Glutamatergic neuron (in vitro differentiated cells): ENCODE measurements around the gene FBXW4. TPM values are rescaled to one million over a fixed set of nuclear protein-coding genes. Genes with fewer than 3 reads are reported as not detected.

Experiments used
- DNase-seq: peaks from one replicate; pipeline ENCODE4 v3.0.0; 2022
- H3K27ac Mint-ChIP-seq: one replicate; pipeline ENCODE4 v1.8.0; 2020; ENCODE audit warnings: mild to moderate bottlenecking, mixed read lengths, inconsistent platforms; ENCODE audit not compliant: unreplicated experiment
- H3K27me3 Mint-ChIP-seq: one replicate; pipeline ENCODE4 v1.8.0; 2020; ENCODE audit warnings: mild to moderate bottlenecking, moderate library complexity, mixed read lengths, inconsistent platforms; ENCODE audit not compliant: unreplicated experiment
- H3K36me3 Mint-ChIP-seq: one replicate; pipeline ENCODE4 v1.8.0; 2020; ENCODE audit warnings: mild to moderate bottlenecking, mixed read lengths, inconsistent platforms; ENCODE audit not compliant: unreplicated experiment
- H3K4me1 Mint-ChIP-seq: one replicate; pipeline ENCODE4 v1.8.0; 2020; ENCODE audit warnings: mild to moderate bottlenecking, low read depth, mixed read lengths, inconsistent platforms; ENCODE audit not compliant: unreplicated experiment
- H3K4me3 Mint-ChIP-seq: one replicate; pipeline ENCODE4 v1.8.0; 2020; ENCODE audit warnings: mild to moderate bottlenecking, mixed read lengths, inconsistent platforms; ENCODE audit not compliant: unreplicated experiment
- H3K9me3 Mint-ChIP-seq: one replicate; pipeline ENCODE4 v1.8.0; 2020; ENCODE audit warnings: mild to moderate bottlenecking, moderate library complexity, mixed read lengths, inconsistent platforms; ENCODE audit not compliant: unreplicated experiment
- total RNA-seq: library from RNA; stranded (reverse); fragmentation: NEBNext Ultra II Directional; extraction: Animal tissue kit (Norgen Biotek cat#: 25700); gene quantifications from one replicate; pipeline ENCODE4 v1.2.1, GENCODE V29; 2021; ENCODE audit not compliant: unreplicated experiment
- TF ChIP-seq, protein P1 (sequence below): fragments of 200-600 bp; sonication (generic); IDR thresholded peaks from one replicate; pipeline ENCODE4 v1.5.0; 2021; ENCODE audit not compliant: partially characterized antibody, unreplicated experiment

FBXW4 gene
- total RNA-seq, 1 donor from 2014 or later, result 25.8 TPM

DNA sequence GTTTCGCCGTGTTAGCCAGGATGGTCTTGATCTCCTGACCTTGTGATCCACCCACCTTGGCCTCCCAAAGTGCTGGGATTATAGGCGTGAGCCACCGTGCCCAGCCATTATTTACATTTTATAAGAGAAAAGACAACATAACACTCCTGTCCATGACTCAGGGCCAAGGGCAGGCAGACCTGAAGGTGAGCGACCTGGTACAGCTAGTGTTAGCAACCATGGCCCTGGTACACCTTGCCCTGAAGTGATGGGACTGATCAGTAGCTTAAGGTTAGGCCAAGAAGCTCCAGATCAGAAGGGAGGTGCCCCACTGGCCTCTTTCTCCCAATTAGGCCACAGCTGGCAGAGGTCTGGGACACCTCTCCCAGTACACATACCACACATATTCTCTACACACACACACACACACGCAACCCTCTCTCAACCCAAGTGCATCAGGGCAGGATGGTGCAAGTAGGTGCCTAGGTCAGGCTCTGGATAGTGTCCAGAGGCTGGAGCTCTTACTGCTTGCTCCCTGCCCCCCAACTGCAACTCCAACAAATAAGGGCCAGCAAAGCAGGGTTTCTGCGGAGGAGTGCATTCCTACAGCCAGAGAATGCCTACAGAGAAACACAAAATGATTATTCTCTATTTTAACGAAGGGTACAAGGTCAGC lies 63.0 kb downstream of the FBXW4 start:
- Mint-ChIP-seq H3K4me1 (peaks cover 26% of the 10 kb centered on the region), H3K27ac (no peak overlapping the region), H3K9me3 (no peaks in the 10 kb centered on the region), H3K36me3 (no peaks in the 10 kb centered on the region), H3K27me3 (no peaks in the 10 kb centered on the region), H3K4me3 (no peak overlapping the region)
- no peak for DNase-seq
- TF ChIP-seq, protein P1, sequence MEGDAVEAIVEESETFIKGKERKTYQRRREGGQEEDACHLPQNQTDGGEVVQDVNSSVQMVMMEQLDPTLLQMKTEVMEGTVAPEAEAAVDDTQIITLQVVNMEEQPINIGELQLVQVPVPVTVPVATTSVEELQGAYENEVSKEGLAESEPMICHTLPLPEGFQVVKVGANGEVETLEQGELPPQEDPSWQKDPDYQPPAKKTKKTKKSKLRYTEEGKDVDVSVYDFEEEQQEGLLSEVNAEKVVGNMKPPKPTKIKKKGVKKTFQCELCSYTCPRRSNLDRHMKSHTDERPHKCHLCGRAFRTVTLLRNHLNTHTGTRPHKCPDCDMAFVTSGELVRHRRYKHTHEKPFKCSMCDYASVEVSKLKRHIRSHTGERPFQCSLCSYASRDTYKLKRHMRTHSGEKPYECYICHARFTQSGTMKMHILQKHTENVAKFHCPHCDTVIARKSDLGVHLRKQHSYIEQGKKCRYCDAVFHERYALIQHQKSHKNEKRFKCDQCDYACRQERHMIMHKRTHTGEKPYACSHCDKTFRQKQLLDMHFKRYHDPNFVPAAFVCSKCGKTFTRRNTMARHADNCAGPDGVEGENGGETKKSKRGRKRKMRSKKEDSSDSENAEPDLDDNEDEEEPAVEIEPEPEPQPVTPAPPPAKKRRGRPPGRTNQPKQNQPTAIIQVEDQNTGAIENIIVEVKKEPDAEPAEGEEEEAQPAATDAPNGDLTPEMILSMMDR, result no peak

DNA sequence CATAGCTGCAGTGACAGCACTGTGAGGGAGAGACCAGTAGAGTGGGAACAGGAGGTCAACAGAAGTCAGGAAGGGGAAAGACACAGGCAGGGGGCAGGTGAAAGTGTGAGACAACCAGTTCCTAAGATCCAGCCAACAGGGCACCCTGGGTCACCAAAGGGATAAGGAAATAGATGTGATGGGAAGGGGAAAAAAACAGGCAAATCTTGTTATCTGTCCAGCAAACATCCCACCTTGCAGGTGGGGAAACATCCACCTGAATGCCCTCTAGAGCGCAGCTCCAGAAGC lies 64.4 kb downstream of the FBXW4 start:
- Mint-ChIP-seq H3K4me3 (peak overlapping the region; percentile 1), H3K4me1 (peaks cover 28% of the 10 kb centered on the region), H3K9me3 (no peaks in the 10 kb centered on the region), H3K27ac (peak overlapping the region; percentile 70), H3K36me3 (no peaks in the 10 kb centered on the region), H3K27me3 (no peaks in the 10 kb centered on the region)
- no peak for DNase-seq
- TF ChIP-seq, protein P1, result no peak

DNA sequence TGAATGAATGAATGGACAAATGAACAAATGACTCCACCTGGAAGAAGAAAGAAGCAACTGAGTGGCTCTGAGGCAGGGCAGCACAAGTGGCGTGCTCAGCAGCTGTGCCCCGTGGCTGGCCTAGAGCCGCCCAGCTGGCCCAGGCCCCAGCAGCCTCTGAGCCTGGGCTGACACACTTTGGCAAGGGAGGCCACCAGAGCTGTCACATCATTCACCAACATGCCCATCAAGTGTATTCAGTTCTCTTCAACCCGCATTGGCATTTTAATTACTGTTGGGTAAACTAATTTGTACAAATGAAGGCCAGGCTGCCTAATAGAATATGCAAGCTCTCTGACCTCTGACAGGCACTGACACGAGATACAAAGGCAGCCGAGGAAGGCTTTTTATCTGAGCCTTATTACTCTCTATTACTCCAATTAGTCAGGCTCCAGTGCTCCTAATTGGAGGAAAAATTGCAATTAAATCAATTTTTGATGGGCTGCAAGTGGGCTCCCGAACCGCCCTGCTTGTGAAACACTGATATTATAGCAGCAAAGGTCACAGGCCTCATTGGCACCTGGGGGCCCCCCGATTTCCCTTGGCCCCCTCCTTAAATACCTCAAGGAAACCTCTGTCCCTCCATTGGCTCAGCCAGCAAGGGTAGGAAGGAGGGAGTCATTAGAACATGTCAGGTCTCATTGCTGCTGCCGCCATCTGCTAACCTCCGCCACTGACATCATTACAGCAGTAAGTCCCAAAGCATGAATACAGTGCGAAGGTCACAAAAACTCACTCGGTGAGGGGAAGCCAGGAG lies 64.9 kb downstream of the FBXW4 start:
- H3K4me3 Mint-ChIP-seq, result peak overlapping the region; percentile 55
- no peaks in the 10 kb centered on the region for H3K27me3 Mint-ChIP-seq
- H3K36me3 Mint-ChIP-seq, result no peaks in the 10 kb centered on the region
- peak overlapping the region; percentile 70 for H3K27ac Mint-ChIP-seq
- H3K9me3 Mint-ChIP-seq, result no peaks in the 10 kb centered on the region
- TF ChIP-seq, protein P1, result no peak
- DNase-seq, result peak; percentile 47
- peaks cover 29% of the 10 kb centered on the region for H3K4me1 Mint-ChIP-seq

DNA sequence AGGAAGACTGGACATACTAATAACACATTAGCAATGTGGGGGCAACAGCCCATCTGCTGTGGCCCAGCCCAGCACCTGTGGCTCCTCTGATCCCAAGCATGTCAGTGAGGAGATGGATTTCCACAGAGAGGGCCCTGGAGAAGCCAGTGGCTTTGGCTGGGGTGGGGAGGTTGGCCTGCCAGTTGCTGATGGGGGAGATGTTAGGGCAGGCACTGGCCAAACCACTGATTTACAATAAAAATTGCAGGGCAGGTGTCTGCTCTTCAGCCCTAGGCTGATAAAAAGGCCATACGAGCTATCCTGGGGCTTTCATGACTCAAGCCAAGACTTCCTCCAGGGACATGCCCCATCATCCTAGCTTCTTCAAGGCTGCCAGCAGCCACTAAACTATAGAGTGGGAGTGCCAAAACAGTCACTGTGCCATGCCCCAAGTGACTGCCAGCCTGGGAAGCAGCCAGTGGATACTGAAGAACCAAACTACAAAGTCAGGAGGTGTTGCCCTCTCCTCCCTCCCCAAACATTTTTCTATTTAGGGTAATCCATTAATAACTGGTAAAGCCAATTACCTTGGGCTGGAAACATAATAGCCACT lies 69.1 kb downstream of the FBXW4 start:
- TF ChIP-seq, protein P1, result no peak
- Mint-ChIP-seq H3K27me3 (no peaks in the 10 kb centered on the region), H3K36me3 (peaks cover 5% of the 10 kb centered on the region), H3K27ac (no peak overlapping the region), H3K4me1 (peaks cover 28% of the 10 kb centered on the region), H3K9me3 (no peaks in the 10 kb centered on the region), H3K4me3 (no peak overlapping the region)
- DNase-seq, result no peak
